HuH-7 (cell line): ENCODE measurements around the gene SND1.

Experiments used
- DNase-seq: peaks from one replicate; pipeline ENCODE4 v3.0.0; 2011; ENCODE audit warnings: low spot score

The SND1 gene

GRCh38 chr7:127908430-127909258 is 256.6 kb downstream of the SND1 start:
- no peak for DNase-seq

- DNase-seq, result no peak
These were observed 257.6 kb downstream of the SND1 start for GRCh38 chr7:127909424-127910152.

GRCh38 chr7:127910670-127911069 is 258.7 kb downstream of the SND1 start:
- DNase-seq, result no peak

GRCh38 chr7:127911968-127912511 is 260.0 kb downstream of the SND1 start:
- no peak for DNase-seq

GRCh38 chr7:127912901-127913300 is 260.9 kb downstream of the SND1 start:
- no peak for DNase-seq

- no peak for DNase-seq
These were observed 261.7 kb downstream of the SND1 start for GRCh38 chr7:127913686-127914085.

GRCh38 chr7:127914693-127915092 is 262.7 kb downstream of the SND1 start:
- no peak for DNase-seq

GRCh38 chr7:127916735-127917134 is 264.7 kb downstream of the SND1 start:
- no peak for DNase-seq

GRCh38 chr7:127918130-127918529 is 266.1 kb downstream of the SND1 start:
- DNase-seq, result no peak

- DNase-seq, result no peak
These were observed 268.9 kb downstream of the SND1 start for GRCh38 chr7:127920787-127921438.

GRCh38 chr7:127922656-127923055 is 270.7 kb downstream of the SND1 start:
- no peak for DNase-seq

- no peak for DNase-seq
These were observed 272.9 kb downstream of the SND1 start for GRCh38 chr7:127924874-127925273.

GRCh38 chr7:127927348-127927696 is 275.3 kb downstream of the SND1 start:
- no peak for DNase-seq

GRCh38 chr7:127928222-127928621 is 276.2 kb downstream of the SND1 start:
- DNase-seq, result no peak

- no peak for DNase-seq
These were observed 276.9 kb downstream of the SND1 start for GRCh38 chr7:127928852-127929251.

GRCh38 chr7:127930341-127931328 is 278.6 kb downstream of the SND1 start:
- DNase-seq, result no peak

GRCh38 chr7:127932076-127932475 is 280.1 kb downstream of the SND1 start:
- DNase-seq, result no peak

GRCh38 chr7:127932496-127932895 is 280.5 kb downstream of the SND1 start:
- no peak for DNase-seq

- DNase-seq, result no peak
These were observed 281.2 kb downstream of the SND1 start for GRCh38 chr7:127933146-127933545.

- DNase-seq, result no peak
These were observed 282.7 kb downstream of the SND1 start for GRCh38 chr7:127934711-127935110.

- DNase-seq, result no peak
These were observed 283.9 kb downstream of the SND1 start for GRCh38 chr7:127935847-127936376.
